HEK293 (cell line): ENCODE data around the gene WDR45B.
A peak's percentile ranks its signal among the peaks of the same experiment; 100 is the strongest.

Experiments
- CTCF ChIA-PET: fragments of 350-600 bp; formaldehyde crosslinking; extraction: SDS; loops from one replicate; lab custom pipeline; 2021; ENCODE audit warnings: antibody characterized with exemption; lab: Yijun Ruan, JAX
- POLR2A ChIA-PET: fragments of 300-600 bp; formaldehyde crosslinking; extraction: SDS; loops from one replicate; lab custom pipeline; 2020; ENCODE audit warnings: antibody characterized with exemption, inconsistent platforms; lab: Yijun Ruan, JAX
- H3K27ac ChIP-seq: fragments of 200-500 bp; sonication (Bioruptor generic); 2 replicates; pipeline ENCODE4 v1.5.1; 2014; ENCODE audit warnings: low read depth, low read length, control low read depth, inconsistent platforms; ENCODE audit errors: extremely low read depth
- H3K36me3 ChIP-seq, 2 experiments: fragments of 200-500 bp in 1 of 2; sonication (Bioruptor generic) in 1 of 2; 1 replicate in 1 of 2; 2 replicates in 1 of 2; pipeline ENCODE4 v1.5.1; 2014 to 2017; ENCODE audit warnings: inconsistent platforms in 2 of 2, low read length in 2 of 2; ENCODE audit not compliant: control insufficient read depth in 2 of 2, insufficient read depth in 1 of 2
- H3K4me1 ChIP-seq: fragments of 200-500 bp; sonication (Bioruptor generic); 2 replicates; pipeline ENCODE4 v1.5.1; 2014; ENCODE audit warnings: mild to moderate bottlenecking, low read length, inconsistent platforms; ENCODE audit not compliant: control insufficient read depth, insufficient read depth
- H3K4me3 ChIP-seq: 2 replicates; pipeline ENCODE4 v1.5.1; 2011; ENCODE audit warnings: low read depth, mild to moderate bottlenecking, control low read depth, low read length, moderate library complexity
- H3K9me3 ChIP-seq: fragments of 200-500 bp; sonication (Bioruptor generic); 2 replicates; pipeline ENCODE4 v1.5.1; 2014; ENCODE audit warnings: low read depth, low read length, inconsistent platforms; ENCODE audit not compliant: control insufficient read depth, insufficient read depth
- BCL11A ChIP-seq: fragments of 450-650 bp; formaldehyde crosslinking; IDR thresholded peaks from 2 replicates; pipeline ENCODE4 v1.5.1; 2016; ENCODE audit warnings: low read depth, missing biosample characterization, missing genetic modification characterization
- HOXA7 ChIP-seq: sonication (generic); formaldehyde crosslinking; IDR thresholded peaks from 2 replicates; pipeline ENCODE4 v1.8.1; 2022; ENCODE audit warnings: missing genetic modification reagents, borderline replicate concordance
- KLF9 ChIP-seq: fragments of 450-650 bp; formaldehyde crosslinking; IDR thresholded peaks from 2 replicates; pipeline ENCODE4 v1.5.1; 2016; ENCODE audit warnings: missing biosample characterization, missing genetic modification characterization, low read depth
- MZF1 ChIP-seq: fragments of 450-650 bp; formaldehyde crosslinking; IDR thresholded peaks from 2 replicates; pipeline ENCODE4 v1.5.1; 2017; ENCODE audit warnings: missing biosample characterization, missing genetic modification characterization, borderline replicate concordance
- SCRT2 ChIP-seq: fragments of 450-650 bp; formaldehyde crosslinking; IDR thresholded peaks from 2 replicates; pipeline ENCODE4 v1.5.1; 2016; ENCODE audit warnings: missing biosample characterization, missing genetic modification characterization
- ZBTB20 ChIP-seq: fragments of 450-650 bp; formaldehyde crosslinking; IDR thresholded peaks from 2 replicates; pipeline ENCODE4 v1.5.1; 2016; ENCODE audit warnings: missing biosample characterization, missing genetic modification characterization
- ZBTB6 ChIP-seq: fragments of 450-650 bp; formaldehyde crosslinking; IDR thresholded peaks from 2 replicates; pipeline ENCODE4 v1.5.1; 2017; ENCODE audit warnings: missing biosample characterization, missing genetic modification characterization
- ZBTB7A ChIP-seq: fragments of 450-650 bp; formaldehyde crosslinking; IDR thresholded peaks from 2 replicates; pipeline ENCODE4 v1.5.1; 2016; ENCODE audit warnings: low read depth, missing biosample characterization, missing genetic modification characterization
- ZEB2 ChIP-seq: fragments of 450-650 bp; formaldehyde crosslinking; IDR thresholded peaks from 2 replicates; pipeline ENCODE4 v1.5.1; 2016; ENCODE audit warnings: missing biosample characterization, missing genetic modification characterization
- ZFHX2 ChIP-seq: fragments of 450-650 bp; formaldehyde crosslinking; conservative IDR thresholded peaks from 2 replicates; pipeline ENCODE4 v1.5.1; 2016; ENCODE audit warnings: missing biosample characterization, missing genetic modification characterization
- ZNF239 ChIP-seq: fragments of 450-650 bp; formaldehyde crosslinking; IDR thresholded peaks from 2 replicates; pipeline ENCODE4 v1.5.1; 2016; ENCODE audit warnings: missing biosample characterization, missing genetic modification characterization
- ZNF266 ChIP-seq: fragments of 450-650 bp; formaldehyde crosslinking; IDR thresholded peaks from 2 replicates; pipeline ENCODE4 v1.5.1; 2016; ENCODE audit warnings: missing biosample characterization, missing genetic modification characterization, low read depth
- ZNF366 ChIP-seq: fragments of 450-650 bp; formaldehyde crosslinking; conservative IDR thresholded peaks from 2 replicates; pipeline ENCODE4 v1.5.1; 2016; ENCODE audit warnings: missing biosample characterization, missing genetic modification characterization
- ZNF473 ChIP-seq: fragments of 450-650 bp; formaldehyde crosslinking; IDR thresholded peaks from 2 replicates; pipeline ENCODE4 v1.5.1; 2017; ENCODE audit warnings: missing biosample characterization, missing genetic modification characterization
- ZNF585B ChIP-seq: fragments of 450-650 bp; formaldehyde crosslinking; IDR thresholded peaks from 2 replicates; pipeline ENCODE4 v1.5.1; 2016; ENCODE audit warnings: missing biosample characterization, missing genetic modification characterization
- ZNF600 ChIP-seq: fragments of 450-650 bp; formaldehyde crosslinking; IDR thresholded peaks from 2 replicates; pipeline ENCODE4 v1.5.1; 2016; ENCODE audit warnings: missing biosample characterization, missing genetic modification characterization
- TF ChIP-seq, protein P1 (sequence below): fragments of 450-650 bp; formaldehyde crosslinking; IDR thresholded peaks from 2 replicates; pipeline ENCODE4 v1.5.1; 2016; ENCODE audit warnings: missing biosample characterization, missing genetic modification characterization
- TF ChIP-seq, protein P2 (sequence below): fragments of 450-650 bp; formaldehyde crosslinking; IDR thresholded peaks from 2 replicates; pipeline ENCODE4 v1.5.1; 2017; ENCODE audit warnings: missing biosample characterization, missing genetic modification characterization
- TF ChIP-seq, protein P3 (sequence below): fragments of 450-650 bp; formaldehyde crosslinking; IDR thresholded peaks from 2 replicates; pipeline ENCODE4 v1.5.1; 2016; ENCODE audit warnings: missing biosample characterization, missing genetic modification characterization

Gene WDR45B

DNA sequence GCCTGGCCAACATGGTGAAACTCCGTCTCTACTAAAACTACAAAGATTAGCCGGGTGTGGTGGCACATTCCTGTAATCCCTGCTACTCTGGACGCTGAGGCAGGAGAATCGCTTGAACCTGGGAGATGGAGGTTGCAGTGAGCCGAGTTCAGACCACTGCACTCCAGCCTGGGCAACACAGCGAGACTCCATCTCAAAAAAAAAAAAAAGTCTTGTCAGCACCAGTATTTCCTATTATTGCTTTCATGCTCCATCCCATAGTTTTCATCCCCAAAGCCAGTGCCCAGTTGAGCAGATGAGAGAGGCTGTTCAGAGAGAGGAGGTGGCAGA, 58.4 kb downstream of the WDR45B start (continued):
- TF ChIP-seq, protein P1, sequence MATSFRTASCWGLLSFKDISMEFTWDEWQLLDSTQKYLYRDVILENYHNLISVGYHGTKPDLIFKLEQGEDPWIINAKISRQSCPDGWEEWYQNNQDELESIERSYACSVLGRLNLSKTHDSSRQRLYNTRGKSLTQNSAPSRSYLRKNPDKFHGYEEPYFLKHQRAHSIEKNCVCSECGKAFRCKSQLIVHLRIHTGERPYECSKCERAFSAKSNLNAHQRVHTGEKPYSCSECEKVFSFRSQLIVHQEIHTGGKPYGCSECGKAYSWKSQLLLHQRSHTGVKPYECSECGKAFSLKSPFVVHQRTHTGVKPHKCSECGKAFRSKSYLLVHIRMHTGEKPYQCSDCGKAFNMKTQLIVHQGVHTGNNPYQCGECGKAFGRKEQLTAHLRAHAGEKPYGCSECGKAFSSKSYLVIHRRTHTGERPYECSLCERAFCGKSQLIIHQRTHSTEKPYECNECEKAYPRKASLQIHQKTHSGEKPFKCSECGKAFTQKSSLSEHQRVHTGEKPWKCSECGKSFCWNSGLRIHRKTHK (tag by site-specific recombination) = no peak
- TF ChIP-seq MZF1 (tag by site-specific recombination) (no peak), KLF9 (no peak)

GRCh38 chr17:82588266-82589175, 59.7 kb downstream of the WDR45B start:
- Histone ChIP-seq H3K4me1 (peaks cover 2% of the 10 kb centered on the region), H3K36me3 (peaks cover 45 to 79% of the 10 kb centered on the region in 2 experiments)

DNA sequence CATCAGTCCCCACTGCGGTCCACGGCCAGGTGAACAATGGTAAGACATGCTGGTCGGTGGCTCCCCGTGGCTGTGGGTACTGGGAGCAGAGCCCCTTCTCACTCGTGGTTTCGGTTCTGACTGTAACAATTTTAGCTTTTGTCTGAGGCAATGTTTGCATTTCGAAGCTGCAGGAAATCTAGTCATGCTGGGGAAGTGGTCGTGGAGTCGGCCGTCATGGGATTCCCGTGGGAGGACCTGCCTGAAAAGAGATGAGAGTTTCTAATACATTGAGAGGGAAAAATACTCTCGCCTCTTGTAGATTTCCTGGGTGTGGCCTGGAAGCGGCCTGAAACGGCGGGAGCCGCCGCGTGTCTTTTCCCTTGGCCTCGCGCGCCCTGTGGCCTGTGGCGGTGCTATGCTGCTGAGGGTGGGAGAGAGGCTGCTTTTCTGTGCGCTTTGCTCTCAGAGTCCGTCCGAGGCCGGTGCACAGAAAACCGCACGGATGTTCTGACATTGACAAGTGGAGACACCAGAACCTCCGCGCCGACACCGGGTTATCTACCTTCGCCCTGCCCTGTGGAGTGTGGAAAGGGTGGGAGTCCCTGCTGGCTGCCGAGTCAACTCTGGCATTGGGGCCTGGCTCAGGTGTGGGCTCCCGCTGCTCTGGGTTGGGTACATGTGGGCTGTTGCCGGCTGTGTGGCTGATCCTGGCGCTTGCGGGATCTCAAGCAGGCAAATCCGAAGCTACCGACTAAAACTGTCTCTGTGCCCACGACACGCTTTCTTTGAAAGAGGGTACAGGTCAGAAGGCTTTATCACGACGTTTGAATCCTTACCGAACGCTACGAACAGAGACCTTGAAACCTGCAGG, 60.8 kb downstream of the WDR45B start:
- CTCF ChIA-PET = no interaction called here
- H3K4me3 ChIP-seq = no peak overlapping the region
- H3K36me3 ChIP-seq = peaks cover 52 to 86% of the 10 kb centered on the region in 2 experiments
- TF ChIP-seq, protein P2, sequence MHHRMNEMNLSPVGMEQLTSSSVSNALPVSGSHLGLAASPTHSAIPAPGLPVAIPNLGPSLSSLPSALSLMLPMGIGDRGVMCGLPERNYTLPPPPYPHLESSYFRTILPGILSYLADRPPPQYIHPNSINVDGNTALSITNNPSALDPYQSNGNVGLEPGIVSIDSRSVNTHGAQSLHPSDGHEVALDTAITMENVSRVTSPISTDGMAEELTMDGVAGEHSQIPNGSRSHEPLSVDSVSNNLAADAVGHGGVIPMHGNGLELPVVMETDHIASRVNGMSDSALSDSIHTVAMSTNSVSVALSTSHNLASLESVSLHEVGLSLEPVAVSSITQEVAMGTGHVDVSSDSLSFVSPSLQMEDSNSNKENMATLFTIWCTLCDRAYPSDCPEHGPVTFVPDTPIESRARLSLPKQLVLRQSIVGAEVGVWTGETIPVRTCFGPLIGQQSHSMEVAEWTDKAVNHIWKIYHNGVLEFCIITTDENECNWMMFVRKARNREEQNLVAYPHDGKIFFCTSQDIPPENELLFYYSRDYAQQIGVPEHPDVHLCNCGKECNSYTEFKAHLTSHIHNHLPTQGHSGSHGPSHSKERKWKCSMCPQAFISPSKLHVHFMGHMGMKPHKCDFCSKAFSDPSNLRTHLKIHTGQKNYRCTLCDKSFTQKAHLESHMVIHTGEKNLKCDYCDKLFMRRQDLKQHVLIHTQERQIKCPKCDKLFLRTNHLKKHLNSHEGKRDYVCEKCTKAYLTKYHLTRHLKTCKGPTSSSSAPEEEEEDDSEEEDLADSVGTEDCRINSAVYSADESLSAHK (tag by site-specific recombination) = peak; percentile 56; the same call in 1 of the 2 replicates
- peak; percentile 25; the same call in 1 of the 2 replicates for TF ChIP-seq ZFHX2 (tag by site-specific recombination)
- TF ChIP-seq ZNF239 (tag by site-specific recombination) = no peak
- TF ChIP-seq, all 188 proteins: peak for 2
- POLR2A ChIA-PET = no interaction called here
- H3K9me3 ChIP-seq = no peaks in the 10 kb centered on the region
- no peak overlapping the region for H3K27ac ChIP-seq
- H3K4me1 ChIP-seq = no peaks in the 10 kb centered on the region

More at GRCh38 chr17:82588266-82589175, 59.7 kb downstream of the WDR45B start:
- CTCF ChIA-PET = interaction anchor here (1.1 to 1.2 kb wide), 2 partner anchors 35 to 237 kb away, joined by 3 to 4 read pairs; no protein-coding TSS in a partner anchor
- no peak overlapping the region for H3K27ac ChIP-seq
- no peak overlapping the region for H3K4me3 ChIP-seq
- POLR2A ChIA-PET = interaction anchor here (0.7 kb wide), 1 partner anchor 131 kb away, joined by 3 read pairs; no protein-coding TSS in a partner anchor
- H3K9me3 ChIP-seq = no peaks in the 10 kb centered on the region
- TF ChIP-seq HOXA7 = no peak
- peak; percentile 63; the same call in 1 of the 2 replicates for TF ChIP-seq SCRT2
- 0 out of 2 replicates have a peak, but pooled peaks have one; percentile 14 for TF ChIP-seq ZNF600 (tag by site-specific recombination)

DNA sequence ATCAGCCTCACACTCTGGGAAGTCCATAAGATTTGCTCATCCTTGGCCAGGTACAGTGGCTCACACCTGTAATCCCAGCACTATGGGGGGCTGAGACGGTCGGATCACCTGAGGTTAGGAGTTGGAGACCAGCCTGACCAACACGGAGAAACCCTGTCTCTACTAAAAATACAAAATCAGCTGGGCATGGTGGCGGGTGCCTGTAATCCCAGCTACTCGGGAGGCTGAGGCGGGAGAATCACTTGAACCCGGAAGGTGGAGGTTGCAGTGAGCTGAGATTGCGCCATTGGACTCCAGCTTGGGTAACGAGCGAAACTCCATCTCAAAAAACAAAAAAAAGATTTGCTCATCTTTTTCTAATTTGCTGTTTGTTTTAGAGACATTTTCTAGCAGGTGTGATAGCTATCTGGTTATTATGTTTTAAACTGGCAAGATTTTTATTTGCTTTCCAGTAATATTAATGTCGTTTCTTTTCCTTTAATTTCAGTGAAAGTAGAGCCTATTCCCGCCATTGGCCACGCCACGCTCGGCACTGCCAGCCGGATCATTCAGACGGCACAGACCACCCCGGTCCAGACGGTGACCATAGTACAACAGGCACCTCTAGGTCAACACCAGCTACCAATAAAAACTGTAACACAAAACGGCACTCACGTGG, 61.5 kb downstream of the WDR45B start:
- POLR2A ChIA-PET = no interaction called here
- Histone ChIP-seq H3K27ac (no peak overlapping the region), H3K4me1 (no peaks in the 10 kb centered on the region), H3K4me3 (no peak overlapping the region), H3K36me3 (peaks cover 52 to 87% of the 10 kb centered on the region in 2 experiments), H3K9me3 (no peaks in the 10 kb centered on the region)
- CTCF ChIA-PET = no interaction called here
- TF ChIP-seq ZNF585B (tag by site-specific recombination) (no peak), ZNF366 (tag by site-specific recombination) (no peak), BCL11A (tag by site-specific recombination) (peak; percentile 81), ZEB2 (tag by site-specific recombination) (peak; percentile 81), ZBTB7A (tag by site-specific recombination) (peak; percentile 66; the same call in 1 of the 2 replicates), ZNF473 (tag by site-specific recombination) (no peak), ZNF266 (tag by site-specific recombination) (no peak), ZBTB20 (tag by site-specific recombination) (no peak), ZBTB6 (tag by site-specific recombination) (no peak)
- TF ChIP-seq, protein P3, sequence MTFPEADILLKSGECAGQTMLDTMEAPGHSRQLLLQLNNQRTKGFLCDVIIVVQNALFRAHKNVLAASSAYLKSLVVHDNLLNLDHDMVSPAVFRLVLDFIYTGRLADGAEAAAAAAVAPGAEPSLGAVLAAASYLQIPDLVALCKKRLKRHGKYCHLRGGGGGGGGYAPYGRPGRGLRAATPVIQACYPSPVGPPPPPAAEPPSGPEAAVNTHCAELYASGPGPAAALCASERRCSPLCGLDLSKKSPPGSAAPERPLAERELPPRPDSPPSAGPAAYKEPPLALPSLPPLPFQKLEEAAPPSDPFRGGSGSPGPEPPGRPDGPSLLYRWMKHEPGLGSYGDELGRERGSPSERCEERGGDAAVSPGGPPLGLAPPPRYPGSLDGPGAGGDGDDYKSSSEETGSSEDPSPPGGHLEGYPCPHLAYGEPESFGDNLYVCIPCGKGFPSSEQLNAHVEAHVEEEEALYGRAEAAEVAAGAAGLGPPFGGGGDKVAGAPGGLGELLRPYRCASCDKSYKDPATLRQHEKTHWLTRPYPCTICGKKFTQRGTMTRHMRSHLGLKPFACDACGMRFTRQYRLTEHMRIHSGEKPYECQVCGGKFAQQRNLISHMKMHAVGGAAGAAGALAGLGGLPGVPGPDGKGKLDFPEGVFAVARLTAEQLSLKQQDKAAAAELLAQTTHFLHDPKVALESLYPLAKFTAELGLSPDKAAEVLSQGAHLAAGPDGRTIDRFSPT (tag by site-specific recombination) = peak; percentile 56; the same call in 1 of the 2 replicates
